Epidermal melanocyte (primary cell): Measurements from ENCODE around the gene NREP.
A peak's percentile ranks its signal among the peaks of the same experiment; 100 is the strongest.

Source experiments
- DNase-seq: peaks from one replicate; pipeline ENCODE4 v3.0.0; 2011; ENCODE audit warnings: low spot score; ENCODE audit not compliant: insufficient read length

The NREP gene

GRCh38 chr5:111765613-111766571 lies 8.9 kb upstream of the NREP start:
- DNase-seq = no peak

- DNase-seq = no peak
These were observed 7.0 kb upstream of the NREP start for GRCh38 chr5:111764019-111764418.

- DNase-seq = no peak
These were observed 5.9 kb upstream of the NREP start for GRCh38 chr5:111762895-111763294.

GRCh38 chr5:111758284-111758628 lies 1.3 kb upstream of the NREP start:
- no peak for DNase-seq

DNA sequence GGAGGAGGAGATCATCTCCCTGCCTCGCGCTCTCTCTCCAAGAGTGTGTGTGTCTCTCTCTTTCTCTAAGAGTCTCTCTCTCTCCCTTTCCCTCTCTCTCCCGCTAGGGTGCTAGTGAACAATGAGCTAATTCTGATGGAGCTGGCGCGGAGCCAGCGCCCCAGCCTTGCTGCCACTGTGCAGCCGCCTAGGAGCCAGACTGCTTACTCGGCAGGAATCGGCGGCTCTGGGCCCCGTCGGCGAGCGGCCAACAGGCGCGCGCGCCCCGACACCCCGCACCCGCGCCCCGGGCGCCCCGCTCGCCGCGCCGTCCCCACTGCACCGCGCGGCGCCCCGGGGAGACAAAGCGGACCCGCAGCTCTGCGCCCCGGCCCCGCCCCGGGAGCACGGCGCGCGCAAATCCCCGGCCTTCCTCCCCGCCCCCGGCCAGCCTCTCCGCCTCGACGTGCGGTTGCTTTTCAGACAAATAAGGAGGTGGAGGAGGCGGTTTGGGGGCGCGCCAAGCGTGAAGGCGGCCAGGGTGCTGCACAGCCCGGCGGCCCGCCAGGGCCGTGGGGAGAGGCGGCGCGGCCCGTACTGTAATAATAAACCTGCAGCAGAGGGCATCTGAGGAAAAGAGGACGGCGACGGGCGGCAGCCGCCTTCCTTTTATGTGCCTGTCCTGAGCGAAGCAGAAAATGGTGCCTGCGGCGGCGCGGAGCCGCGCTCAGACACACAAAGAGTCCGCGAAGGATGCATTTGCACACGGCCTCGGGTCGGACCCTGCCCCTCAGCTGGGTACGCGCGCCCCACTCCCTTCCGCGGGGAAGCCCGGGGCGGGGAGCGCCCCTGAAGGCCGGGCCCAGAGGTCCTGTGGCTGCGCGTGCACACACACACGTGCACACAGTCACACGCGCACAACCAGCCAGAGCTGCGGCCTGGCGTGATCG lies 625 bp upstream of the NREP start:
- peak; percentile 85 for DNase-seq

DNA sequence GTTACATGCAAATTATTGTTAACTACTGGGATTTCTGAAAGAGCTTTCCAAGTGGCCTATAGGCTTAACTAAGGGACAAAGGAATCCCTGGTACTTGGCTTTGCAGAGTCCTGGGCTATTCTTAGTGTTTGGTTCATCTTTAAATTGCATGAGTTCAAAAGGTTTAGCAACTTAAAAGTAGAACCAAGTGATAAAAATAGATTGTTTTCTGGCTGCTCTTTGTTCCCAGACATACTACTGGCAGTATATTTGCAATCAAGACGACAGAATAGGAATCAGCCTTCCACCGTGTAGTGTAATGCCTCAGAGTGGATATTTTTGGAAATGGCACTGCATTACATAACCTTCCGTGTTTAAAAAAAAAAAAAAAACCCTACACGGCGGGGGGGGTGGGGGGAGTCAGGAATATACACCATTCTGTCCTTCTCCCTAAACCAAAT lies 1.0 kb downstream of the NREP start:
- no peak for DNase-seq

DNA sequence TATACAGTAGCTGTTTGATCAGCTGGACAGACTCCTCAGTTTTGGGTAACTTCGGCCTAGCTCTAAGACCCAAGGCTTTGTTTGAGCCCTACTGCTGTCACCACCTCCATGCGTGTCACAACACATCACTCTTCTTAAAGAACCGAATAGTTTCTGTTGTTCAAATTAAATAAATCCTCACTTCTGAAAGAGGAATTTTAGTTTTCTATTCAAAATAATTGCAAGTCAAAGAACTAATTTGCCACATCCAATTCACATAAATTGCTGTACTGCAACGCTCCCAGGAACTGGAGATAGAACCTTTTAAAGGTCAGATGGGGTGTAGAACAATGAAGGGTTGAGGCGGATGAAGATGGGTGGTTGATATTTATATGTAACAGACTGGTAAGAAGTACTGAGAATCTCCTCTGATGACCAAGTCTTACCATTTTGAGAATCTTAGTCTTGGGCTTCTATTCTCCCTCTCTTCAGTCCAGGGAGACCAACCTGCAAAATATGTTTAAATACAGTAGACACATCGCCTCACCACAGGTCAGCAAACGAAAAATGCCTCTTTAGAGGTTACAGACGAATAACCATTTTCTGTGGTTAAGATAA lies 1.6 kb downstream of the NREP start:
- DNase-seq = no peak

DNA sequence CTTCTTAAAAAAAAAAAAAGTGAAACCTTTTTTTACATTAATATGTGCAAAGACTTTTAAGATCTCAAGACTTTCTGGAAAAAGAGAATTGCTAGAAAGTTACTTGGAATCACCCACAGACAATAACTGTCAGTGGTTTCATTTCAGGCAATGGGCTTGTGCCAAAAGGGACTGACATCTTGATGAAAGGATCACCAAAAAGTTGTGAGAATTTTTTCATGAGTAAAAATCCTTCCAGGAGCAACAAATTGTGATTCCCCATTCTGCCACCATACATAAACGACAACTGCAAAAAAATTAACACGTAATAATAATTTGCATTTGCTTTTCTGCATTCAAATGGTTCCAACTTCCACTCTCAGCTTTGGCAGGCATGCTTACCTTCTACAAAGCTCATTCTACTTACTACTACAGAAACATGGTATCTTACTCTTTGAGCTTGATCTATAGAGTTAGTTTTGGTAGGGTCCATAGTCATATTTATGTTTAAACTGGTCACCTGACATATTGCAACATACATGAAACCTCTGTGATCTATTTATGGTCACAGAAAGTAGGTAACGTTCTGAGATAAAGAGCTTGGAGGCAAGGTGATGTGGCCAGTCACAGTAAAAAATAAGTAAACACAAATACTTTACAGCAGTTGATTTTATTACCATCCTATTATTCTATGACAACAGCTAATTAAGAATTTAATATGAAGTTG lies 3.0 kb downstream of the NREP start:
- no peak for DNase-seq

DNA sequence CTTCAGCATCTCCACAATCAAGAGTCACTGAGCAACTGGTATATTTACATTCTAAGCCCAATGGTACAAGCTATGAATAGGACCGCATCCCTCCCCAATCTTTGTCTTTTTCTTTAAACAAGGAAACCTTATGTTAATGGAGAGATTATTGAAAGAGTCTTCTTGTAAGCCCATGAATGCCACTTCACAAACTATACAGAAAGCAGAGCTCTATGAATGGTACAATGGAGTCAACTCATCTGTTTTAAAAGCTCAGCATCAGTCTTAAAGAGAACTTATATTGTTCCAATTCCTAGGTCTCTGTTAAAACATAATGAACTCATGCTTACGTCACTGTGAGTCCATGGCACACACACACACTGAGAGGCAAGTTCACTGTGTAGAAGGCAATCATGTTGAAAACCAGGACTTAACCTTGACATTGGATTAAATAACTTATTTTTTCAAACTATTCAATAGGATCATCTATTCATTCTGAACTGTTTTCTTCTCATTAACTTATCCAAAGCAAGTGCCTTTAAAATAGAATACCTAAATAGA lies 4.5 kb downstream of the NREP start:
- no peak for DNase-seq

GRCh38 chr5:111749303-111750026 lies 7.5 kb downstream of the NREP start:
- no peak for DNase-seq

DNA sequence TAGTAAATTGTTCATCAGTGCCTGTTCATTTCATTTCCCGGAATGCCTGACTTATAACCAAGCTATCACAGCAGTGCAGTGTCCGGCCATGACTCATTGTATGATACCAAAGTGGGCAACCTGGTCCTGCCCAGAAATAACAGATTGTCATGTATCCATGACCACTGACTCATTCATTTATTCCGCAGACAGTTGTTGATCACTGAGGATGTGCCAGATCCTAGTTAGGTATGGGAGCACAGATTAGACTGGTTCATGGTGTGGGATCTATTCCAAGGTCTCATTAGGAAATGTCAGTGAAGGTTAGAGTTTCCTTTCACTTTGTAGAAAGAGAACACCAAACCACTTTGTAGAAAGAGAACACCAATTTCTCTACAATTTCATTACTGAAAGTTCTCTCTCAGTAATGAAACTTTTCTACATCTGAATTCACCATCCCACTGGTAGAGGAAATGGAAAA lies 8.7 kb downstream of the NREP start:
- DNase-seq = no peak

DNA sequence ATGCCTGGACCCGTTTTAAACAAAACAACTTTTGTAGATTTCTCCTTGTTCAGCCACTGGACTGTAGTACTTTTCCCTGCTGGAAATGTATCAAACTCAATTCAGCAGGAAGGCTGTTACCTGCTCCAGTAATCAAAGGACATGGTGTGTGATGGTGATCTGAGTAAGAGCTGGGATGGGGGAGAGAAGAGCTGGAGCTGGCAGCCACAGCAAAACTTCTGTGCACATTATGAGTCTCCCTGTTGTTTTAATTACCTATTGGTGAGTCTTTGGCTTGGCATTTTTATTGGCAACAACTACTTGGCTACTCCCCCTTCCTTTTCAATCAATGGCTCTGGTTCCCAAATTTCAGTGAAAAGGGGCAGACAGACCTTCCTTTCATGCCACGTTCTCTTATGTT lies 9.7 kb downstream of the NREP start:
- no peak for DNase-seq

DNA sequence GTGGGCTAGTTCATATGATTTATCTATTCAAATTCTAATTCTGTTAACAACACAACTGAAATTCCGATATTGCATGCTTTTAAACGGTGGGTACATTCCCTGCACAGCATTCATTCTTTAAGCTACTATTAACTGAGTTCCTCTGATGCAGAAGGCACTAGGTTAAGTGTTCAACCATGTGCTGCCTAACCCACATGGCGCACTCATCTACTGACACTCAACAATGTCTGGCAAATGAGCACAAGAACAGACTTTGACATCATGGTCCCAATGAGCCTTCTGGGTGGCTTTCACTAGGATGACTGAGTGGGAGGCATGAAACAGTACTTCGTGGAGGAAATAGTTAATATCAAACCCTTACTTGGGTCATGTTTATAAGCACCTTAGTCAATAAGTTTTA lies 10.2 kb downstream of the NREP start:
- DNase-seq = no peak

DNA sequence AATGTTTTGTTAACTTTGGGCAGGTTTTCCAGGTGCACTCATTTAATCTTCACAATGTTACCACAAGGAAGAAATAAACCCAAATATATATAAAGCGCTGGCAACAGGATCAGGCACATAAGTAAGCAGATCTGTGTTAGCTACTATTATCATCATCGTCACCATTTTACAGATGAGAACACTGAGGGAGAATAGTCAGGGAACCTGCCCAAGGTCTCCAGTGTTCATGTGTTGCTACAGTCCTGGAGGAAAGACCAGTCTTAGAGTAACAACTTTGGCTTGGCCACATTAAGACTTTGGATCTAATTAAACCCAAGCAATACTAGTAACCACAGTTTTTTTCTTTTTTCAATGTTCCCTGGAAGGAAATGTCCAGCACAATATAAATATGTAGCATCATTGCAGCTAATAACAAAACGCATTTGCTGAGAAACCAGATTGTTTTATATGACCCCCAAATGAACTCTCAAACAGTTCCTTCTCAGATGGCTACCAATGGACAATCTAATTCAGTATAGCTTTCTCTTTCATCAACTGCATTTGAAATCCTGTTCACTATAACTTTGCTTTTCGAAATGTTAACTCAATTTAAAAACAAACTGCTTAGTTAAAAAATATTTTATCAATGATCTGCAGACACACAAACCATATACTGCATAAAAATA lies 11.8 kb downstream of the NREP start:
- DNase-seq = no peak

DNA sequence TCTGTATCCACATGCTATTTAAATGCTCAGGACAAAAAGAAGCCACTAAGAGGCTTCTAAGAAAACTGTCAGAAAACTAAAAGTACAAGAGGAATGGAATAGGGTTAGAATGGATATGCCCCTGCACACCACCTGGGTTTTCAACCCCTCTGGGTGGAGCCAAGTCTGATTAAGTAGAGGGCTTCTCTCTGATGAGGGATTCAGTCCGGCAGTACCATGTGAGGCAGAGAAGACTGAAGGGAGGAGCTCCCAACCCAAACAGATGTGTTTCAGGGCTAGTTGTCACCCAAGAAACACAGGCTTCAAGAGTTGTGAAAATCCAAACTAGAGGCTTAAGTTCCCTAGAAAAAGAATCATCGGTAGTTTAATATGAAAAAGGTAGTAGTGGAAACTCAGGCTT lies 12.5 kb downstream of the NREP start:
- DNase-seq = no peak

- no peak for DNase-seq
These were observed 13.0 kb downstream of the NREP start for GRCh38 chr5:111743988-111744387.

DNA sequence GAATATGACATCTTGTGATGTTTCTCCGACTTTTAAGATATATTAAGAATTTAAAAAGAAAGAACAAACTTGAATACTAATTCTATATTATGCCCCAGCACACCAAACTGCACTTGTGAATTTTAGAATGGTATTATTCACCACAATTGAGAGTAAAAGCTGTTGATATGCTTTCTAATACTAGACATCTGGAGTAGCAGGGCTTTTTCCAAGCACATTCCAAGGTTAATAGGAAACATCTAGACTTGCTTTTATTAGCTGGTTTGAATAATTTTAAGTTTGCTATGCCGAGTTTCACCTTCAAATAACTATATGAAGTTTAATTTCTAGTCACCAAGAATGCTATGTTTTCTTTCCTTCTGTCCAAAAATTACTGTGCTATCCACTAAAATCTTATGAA lies 13.5 kb downstream of the NREP start:
- DNase-seq = no peak

- DNase-seq = peak; percentile 53
These were observed 14.6 kb downstream of the NREP start for GRCh38 chr5:111742177-111742994.

GRCh38 chr5:111741278-111741677 lies 15.7 kb downstream of the NREP start:
- no peak for DNase-seq
